Liver (tissue), 9 donors: ENCODE measurements around the gene WWOX. TPM values are rescaled to one million over a fixed set of nuclear protein-coding genes. Genes with fewer than 3 reads are reported as not detected.

Source experiments
- DNase-seq: peaks from one replicate; pipeline ENCODE4 v3.0.0-alpha.2; 2017; ENCODE audit warnings: low spot score
- H3K27ac ChIP-seq, 2 donors: one replicate each; pipeline ENCODE4 v1.7.0; 2013; ENCODE audit warnings: inconsistent platforms in 2 of 2, low read length in 2 of 2, control low read depth in 1 of 2, low read depth in 1 of 2, mild to moderate bottlenecking in 1 of 2
- H3K27me3 ChIP-seq, 4 donors: one replicate each; pipeline versions ENCODE4 v1.6.1 to v1.7.0; 2013; ENCODE audit warnings: low read length in 3 of 4, inconsistent platforms in 1 of 4, mild to moderate bottlenecking in 1 of 4, moderate library complexity in 1 of 4; ENCODE audit not compliant: control insufficient read depth in 4 of 4, insufficient read depth in 4 of 4
- H3K36me3 ChIP-seq, 4 donors: one replicate each; pipeline versions ENCODE4 v1.6.1 to v1.7.0; 2013; ENCODE audit warnings: low read length in 3 of 4, mild to moderate bottlenecking in 3 of 4, low read depth in 1 of 4, moderate library complexity in 1 of 4; ENCODE audit not compliant: control insufficient read depth in 4 of 4, insufficient read depth in 3 of 4
- H3K4me1 ChIP-seq, 4 donors: one replicate each; pipeline versions ENCODE4 v1.6.1 to v1.7.0; 2013; ENCODE audit warnings: low read length in 3 of 4, mild to moderate bottlenecking in 3 of 4, moderate library complexity in 1 of 4; ENCODE audit not compliant: control insufficient read depth in 4 of 4, insufficient read depth in 4 of 4
- H3K4me3 ChIP-seq, 3 donors: one replicate each; pipeline versions ENCODE4 v1.6.1 to v1.7.0; 2013; ENCODE audit warnings: low read length in 3 of 3, control low read depth in 1 of 3, low read depth in 1 of 3, mild to moderate bottlenecking in 1 of 3
- H3K9ac ChIP-seq, 2 donors: one replicate each; pipeline ENCODE4 v1.7.0; 2013; ENCODE audit warnings: low read length in 2 of 2, mild to moderate bottlenecking in 2 of 2, moderate library complexity in 2 of 2, control low read depth in 1 of 2, low read depth in 1 of 2
- H3K9me3 ChIP-seq, 4 donors: one replicate each; pipeline versions ENCODE4 v1.6.1 to v1.7.0; 2013; ENCODE audit warnings: low read length in 3 of 4; ENCODE audit not compliant: control insufficient read depth in 4 of 4
- FOXA1 ChIP-seq: IDR thresholded peaks from 2 replicates; pipeline ENCODE4 v1.6.1; 2016; ENCODE audit warnings: antibody characterized with exemption
- FOXA2 ChIP-seq: IDR thresholded peaks from 2 replicates; pipeline ENCODE4 v1.6.1; 2016; ENCODE audit warnings: antibody characterized with exemption
- HNF4A ChIP-seq, 2 donors: conservative IDR thresholded peaks; 2 replicates each; pipeline ENCODE4 v1.6.1; 2016; ENCODE audit warnings: antibody characterized with exemption in 2 of 2, mild to moderate bottlenecking in 2 of 2
- RAD21 ChIP-seq, 2 donors: IDR thresholded peaks; 2 replicates each; pipeline ENCODE4 v1.6.1; 2016; ENCODE audit warnings: antibody characterized with exemption in 2 of 2, mild to moderate bottlenecking in 2 of 2
- RXRA ChIP-seq, 2 donors: IDR thresholded peaks; 2 replicates each; pipeline ENCODE4 v1.6.1; 2017 to 2018; ENCODE audit warnings: antibody characterized with exemption in 2 of 2, mild to moderate bottlenecking in 1 of 2
- SP1 ChIP-seq: IDR thresholded peaks from 2 replicates; pipeline ENCODE4 v1.6.1; 2018; ENCODE audit warnings: antibody characterized with exemption, mild to moderate bottlenecking
- YY1 ChIP-seq: IDR thresholded peaks from 2 replicates; pipeline ENCODE4 v1.6.1; 2016; ENCODE audit warnings: antibody characterized with exemption, mild to moderate bottlenecking
- WGBS: extraction: QIAGEN DNeasy Blood & Tissue Kit; methylation state at CpG from one replicate; pipeline ENCODE4 v1.1.7; 2013; 5-methylcytosine and 5-hydroxymethylcytosine counted together
- polyA plus RNA-seq, 2 donors: library from polyadenylated mRNA; stranded (reverse) in 1 of 2; unstranded in 1 of 2; fragments of 200-250 nt in 1 of 2; fragments of >200 nt in 1 of 2; fragmentation: Nextera tagmentation in 1 of 2; extraction: Ambion mirVana in 1 of 2; gene quantifications; one replicate each; pipeline versions ENCODE4 v1.2.1 to v1.2.3, GENCODE V29; 2013 to 2015
- total RNA-seq, 2 donors: library from RNA; depleted of rRNA; stranded (reverse); fragments of >200 nt; gene quantifications; one replicate each; pipeline ENCODE4 v1.2.3, GENCODE V29; 2014
- TF ChIP-seq, protein P1 (sequence below): IDR thresholded peaks from 2 replicates; pipeline ENCODE4 v1.6.1; 2016; ENCODE audit warnings: antibody characterized with exemption
- TF ChIP-seq, protein P2 (sequence below): IDR thresholded peaks from 2 replicates; pipeline ENCODE4 v1.6.1; 2016; ENCODE audit warnings: antibody characterized with exemption
- TF ChIP-seq, protein P3 (sequence below): fragments of 150-350 bp; IDR thresholded peaks from 2 replicates; pipeline ENCODE4 v1.5.1; 2017; ENCODE audit warnings: improper control_type of control experiment, low read depth, low read length; ENCODE audit not compliant: missing input control
- donor health status: healthy.
- donor health status: healthy.
- donor health status: healthy.
- donor health status: healthy.
- donor health status: healthy.

The WWOX gene
- total and polyA plus RNA-seq, 4 donors: 9.8 to 46.0 (median 15.3) TPM

GRCh38 chr16:78211946-78212345, 112.5 kb downstream of the WWOX start:
- H3K9ac ChIP-seq: no peak overlapping the region
- no peak overlapping the region for H3K4me3 ChIP-seq
- H3K9me3 ChIP-seq: no peaks in the 10 kb centered on the region
- H3K27me3 ChIP-seq: no peaks in the 10 kb centered on the region
- H3K27ac ChIP-seq: no peak overlapping the region
- H3K36me3 ChIP-seq: no peaks in the 10 kb centered on the region
- 95% methylated on average over 2 of the region's 2 CpGs for WGBS
- no peak for TF ChIP-seq RXRA (IDR thresholded peaks at IDR 0.05)
- TF ChIP-seq, protein P1, sequence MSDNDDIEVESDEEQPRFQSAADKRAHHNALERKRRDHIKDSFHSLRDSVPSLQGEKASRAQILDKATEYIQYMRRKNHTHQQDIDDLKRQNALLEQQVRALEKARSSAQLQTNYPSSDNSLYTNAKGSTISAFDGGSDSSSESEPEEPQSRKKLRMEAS: no peak
- TF ChIP-seq, protein P2, sequence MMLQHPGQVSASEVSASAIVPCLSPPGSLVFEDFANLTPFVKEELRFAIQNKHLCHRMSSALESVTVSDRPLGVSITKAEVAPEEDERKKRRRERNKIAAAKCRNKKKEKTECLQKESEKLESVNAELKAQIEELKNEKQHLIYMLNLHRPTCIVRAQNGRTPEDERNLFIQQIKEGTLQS: no peak
- H3K4me1 ChIP-seq: peaks cover 0 to 1% (median under 1%) of the 10 kb centered on the region in 4 donors
- no peak for DNase-seq

DNA sequence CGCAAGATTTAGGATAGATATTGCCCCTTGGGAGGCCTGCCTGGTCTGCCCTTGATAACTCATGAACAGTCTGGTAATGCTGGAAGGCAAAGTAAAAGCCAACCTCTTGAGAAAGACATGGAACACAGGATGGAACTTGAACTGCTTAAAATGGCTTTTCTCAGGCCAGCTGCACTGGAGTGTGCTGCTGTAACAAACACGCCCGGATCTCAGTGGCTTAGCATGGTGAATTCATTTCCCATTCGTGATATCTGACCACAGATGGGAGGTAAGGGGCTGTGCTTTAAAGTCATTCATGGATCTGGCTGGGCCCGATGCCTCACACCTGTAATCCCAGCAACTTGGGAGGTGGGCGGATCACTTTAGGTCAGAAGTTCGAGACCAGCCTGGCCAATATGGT, 113.2 kb downstream of the WWOX start:
- no peaks in the 10 kb centered on the region for H3K4me1 ChIP-seq
- H3K9ac ChIP-seq: no peak overlapping the region
- TF ChIP-seq, protein P1: no peak
- TF ChIP-seq YY1: no peak
- no peak for TF ChIP-seq SP1
- TF ChIP-seq HNF4A (conservative IDR thresholded peaks at IDR 0.05): no peak
- TF ChIP-seq, protein P2: no peak
- TF ChIP-seq FOXA1: no peak
- no peak for TF ChIP-seq RAD21 (IDR thresholded peaks at IDR 0.05)
- no peak for TF ChIP-seq FOXA2
- no peaks in the 10 kb centered on the region for H3K36me3 ChIP-seq
- H3K27ac ChIP-seq: no peak overlapping the region
- no peak for DNase-seq
- no peaks in the 10 kb centered on the region for H3K9me3 ChIP-seq
- 96% methylated on average over 7 of the region's 7 CpGs for WGBS
- H3K4me3 ChIP-seq: no peak overlapping the region
- H3K27me3 ChIP-seq: no peaks in the 10 kb centered on the region

GRCh38 chr16:78213751-78214150, 114.3 kb downstream of the WWOX start:
- H3K9me3 ChIP-seq: no peaks in the 10 kb centered on the region
- 98% methylated on average over 7 of the region's 7 CpGs for WGBS

More at GRCh38 chr16:78213751-78214150, 114.3 kb downstream of the WWOX start:
- H3K36me3 ChIP-seq: no peaks in the 10 kb centered on the region
- no peaks in the 10 kb centered on the region for H3K4me1 ChIP-seq
- no peak overlapping the region for H3K9ac ChIP-seq
- TF ChIP-seq, protein P1: no peak
- TF ChIP-seq, protein P3, sequence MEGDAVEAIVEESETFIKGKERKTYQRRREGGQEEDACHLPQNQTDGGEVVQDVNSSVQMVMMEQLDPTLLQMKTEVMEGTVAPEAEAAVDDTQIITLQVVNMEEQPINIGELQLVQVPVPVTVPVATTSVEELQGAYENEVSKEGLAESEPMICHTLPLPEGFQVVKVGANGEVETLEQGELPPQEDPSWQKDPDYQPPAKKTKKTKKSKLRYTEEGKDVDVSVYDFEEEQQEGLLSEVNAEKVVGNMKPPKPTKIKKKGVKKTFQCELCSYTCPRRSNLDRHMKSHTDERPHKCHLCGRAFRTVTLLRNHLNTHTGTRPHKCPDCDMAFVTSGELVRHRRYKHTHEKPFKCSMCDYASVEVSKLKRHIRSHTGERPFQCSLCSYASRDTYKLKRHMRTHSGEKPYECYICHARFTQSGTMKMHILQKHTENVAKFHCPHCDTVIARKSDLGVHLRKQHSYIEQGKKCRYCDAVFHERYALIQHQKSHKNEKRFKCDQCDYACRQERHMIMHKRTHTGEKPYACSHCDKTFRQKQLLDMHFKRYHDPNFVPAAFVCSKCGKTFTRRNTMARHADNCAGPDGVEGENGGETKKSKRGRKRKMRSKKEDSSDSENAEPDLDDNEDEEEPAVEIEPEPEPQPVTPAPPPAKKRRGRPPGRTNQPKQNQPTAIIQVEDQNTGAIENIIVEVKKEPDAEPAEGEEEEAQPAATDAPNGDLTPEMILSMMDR: no peak
- TF ChIP-seq SP1 (no peak), RAD21 (IDR thresholded peaks at IDR 0.05) (no peak)
- no peaks in the 10 kb centered on the region for H3K27me3 ChIP-seq
- H3K4me3 ChIP-seq: no peak overlapping the region
- no peak overlapping the region for H3K27ac ChIP-seq
- DNase-seq: no peak
